ENCODE results near the gene ANKS1A.

ANKS1A gene

GRCh38 chr6:35067234-35067633 is 178.2 kb downstream of the ANKS1A start:
- DNase-seq (ENCODE audit: low read depth in 3 of 3, low spot score in 1 of 3) = no peak

GRCh38 chr6:35068206-35068605 is 179.2 kb downstream of the ANKS1A start:
- no peak for DNase-seq (ENCODE audit: low read depth in 3 of 3, low spot score in 1 of 3)

- DNase-seq (ENCODE audit: low read depth in 3 of 3, low spot score in 1 of 3) = no peak
These were observed 179.6 kb downstream of the ANKS1A start for GRCh38 chr6:35068644-35069043.

GRCh38 chr6:35069262-35069661 is 180.2 kb downstream of the ANKS1A start:
- no peak for DNase-seq (ENCODE audit: low read depth in 3 of 3, low spot score in 1 of 3)

- no peak for DNase-seq (ENCODE audit: low read depth in 3 of 3, low spot score in 1 of 3)
These were observed 181.1 kb downstream of the ANKS1A start for GRCh38 chr6:35070111-35070510.

GRCh38 chr6:35071347-35071994 is 182.4 kb downstream of the ANKS1A start:
- no peak for DNase-seq (ENCODE audit: low read depth in 3 of 3, low spot score in 1 of 3)

GRCh38 chr6:35072051-35072697 is 183.1 kb downstream of the ANKS1A start:
- no peak for DNase-seq (ENCODE audit: low read depth in 3 of 3, low spot score in 1 of 3)

GRCh38 chr6:35072698-35073055 is 183.6 kb downstream of the ANKS1A start:
- no peak for DNase-seq (ENCODE audit: low read depth in 3 of 3, low spot score in 1 of 3)

GRCh38 chr6:35073211-35073610 is 184.2 kb downstream of the ANKS1A start:
- DNase-seq (ENCODE audit: low read depth in 3 of 3, low spot score in 1 of 3) = no peak

- no peak for DNase-seq (ENCODE audit: low read depth in 3 of 3, low spot score in 1 of 3)
These were observed 184.9 kb downstream of the ANKS1A start for GRCh38 chr6:35073766-35074471.

- no peak for DNase-seq (ENCODE audit: low read depth in 3 of 3, low spot score in 1 of 3)
These were observed 188.1 kb downstream of the ANKS1A start for GRCh38 chr6:35076997-35077712.

GRCh38 chr6:35077713-35078105 is 188.7 kb downstream of the ANKS1A start:
- no peak for DNase-seq (ENCODE audit: low read depth in 3 of 3, low spot score in 1 of 3)

GRCh38 chr6:35078226-35078850 is 189.3 kb downstream of the ANKS1A start:
- no peak for DNase-seq (ENCODE audit: low read depth in 3 of 3, low spot score in 1 of 3)

GRCh38 chr6:35078896-35079295 is 189.8 kb downstream of the ANKS1A start:
- no peak for DNase-seq (ENCODE audit: low read depth in 3 of 3, low spot score in 1 of 3)

GRCh38 chr6:35079311-35080000 is 190.4 kb downstream of the ANKS1A start:
- DNase-seq (ENCODE audit: low read depth in 3 of 3, low spot score in 1 of 3) = no peak

- no peak for DNase-seq (ENCODE audit: low read depth in 3 of 3, low spot score in 1 of 3)
These were observed 191.1 kb downstream of the ANKS1A start for GRCh38 chr6:35080016-35080680.

GRCh38 chr6:35080821-35081425 is 191.9 kb downstream of the ANKS1A start:
- no peak for DNase-seq (ENCODE audit: low read depth in 3 of 3, low spot score in 1 of 3)

GRCh38 chr6:35081426-35081851 is 192.4 kb downstream of the ANKS1A start:
- DNase-seq (ENCODE audit: low read depth in 3 of 3, low spot score in 1 of 3) = no peak

- no peak for DNase-seq (ENCODE audit: low read depth in 3 of 3, low spot score in 1 of 3)
These were observed 193.1 kb downstream of the ANKS1A start for GRCh38 chr6:35082046-35082732.

All from stimulated activated CD4-positive, alpha-beta T cell treated with anti-CD3 and anti-CD28 coated beads, TNF-alpha, amount 100 ng/mL, for 1 hour (primary cell).